HG03565 (cell line): ENCODE data around the gene DNAJA2.
A peak's percentile ranks its signal among the peaks of the same experiment; 100 is the strongest.
"Not testable (repeated sequence)": the region's sequence is repeated elsewhere in the genome, so short reads cannot be mapped to it uniquely, and the experiment has no call there.

Source experiments
- ATAC-seq: cut with Tn5 transposase; IDR thresholded peaks from one replicate; pipeline ENCODE4 v1.9.1; 2021; ENCODE audit warnings: mild to moderate bottlenecking, moderate library complexity; ENCODE audit not compliant: unreplicated experiment

The DNAJA2 gene

GRCh38 chr16:46973207-46973995, at the start of gene DNAJA2:
Gene DNAJA2, minus strand, starts transcription at chr16:46973674. Its CDS starts 102 bp downstream, at chr16:46973572.
- ATAC-seq = peak; percentile 59

GRCh38 chr16:47019568-47019967, 46.1 kb upstream of the DNAJA2 start:
- no peak for ATAC-seq

- peak; percentile 99 for ATAC-seq
These were observed 44.9 kb upstream of the DNAJA2 start for GRCh38 chr16:47018223-47018891.

GRCh38 chr16:47017636-47018035, 44.2 kb upstream of the DNAJA2 start:
- ATAC-seq = no peak

DNA sequence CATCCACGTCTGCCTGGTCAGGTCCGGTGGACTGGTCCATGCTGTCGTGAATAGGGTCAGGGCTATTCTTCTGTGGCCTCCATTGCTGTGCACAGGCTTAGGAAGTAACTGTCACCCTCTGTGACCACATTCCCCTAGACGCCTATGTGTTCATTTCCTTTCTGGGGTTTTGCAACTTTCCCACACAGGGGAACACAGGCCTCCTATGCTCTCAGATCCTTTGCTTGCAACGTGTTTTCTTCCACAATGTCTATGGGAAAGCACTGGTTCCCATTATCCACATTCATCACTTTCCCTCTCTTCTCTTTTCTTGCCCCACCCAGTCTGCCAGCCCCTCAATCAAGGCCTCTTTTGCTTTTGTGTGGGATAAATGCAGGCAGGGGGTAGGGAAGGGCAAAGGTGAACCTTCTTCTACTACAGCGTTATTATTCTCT, 43.2 kb upstream of the DNAJA2 start:
- peak; percentile 39 for ATAC-seq

GRCh38 chr16:47013910-47014309, 40.4 kb upstream of the DNAJA2 start:
- ATAC-seq = no peak

GRCh38 chr16:47013172-47013571, 39.7 kb upstream of the DNAJA2 start:
- ATAC-seq = no peak

DNA sequence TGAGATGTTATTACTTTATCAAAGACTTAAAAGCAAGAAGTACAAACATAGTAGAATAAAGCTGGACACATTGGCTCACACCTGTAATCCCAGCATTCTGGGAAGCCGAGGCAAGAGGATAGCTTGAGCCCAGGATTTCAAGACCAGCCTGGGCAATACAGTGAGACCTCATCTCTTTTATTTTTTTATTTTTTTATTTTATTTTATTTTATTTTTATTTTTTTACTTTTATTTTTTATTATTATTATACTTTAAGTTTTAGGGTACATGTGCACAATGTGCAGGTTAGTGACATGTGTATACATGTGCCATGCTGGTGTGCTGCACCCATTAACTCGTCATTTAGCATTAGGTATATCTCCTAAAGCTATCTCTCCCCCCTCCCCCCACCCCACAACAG, 37.3 kb upstream of the DNAJA2 start:
- ATAC-seq = not testable (repeated sequence)

DNA sequence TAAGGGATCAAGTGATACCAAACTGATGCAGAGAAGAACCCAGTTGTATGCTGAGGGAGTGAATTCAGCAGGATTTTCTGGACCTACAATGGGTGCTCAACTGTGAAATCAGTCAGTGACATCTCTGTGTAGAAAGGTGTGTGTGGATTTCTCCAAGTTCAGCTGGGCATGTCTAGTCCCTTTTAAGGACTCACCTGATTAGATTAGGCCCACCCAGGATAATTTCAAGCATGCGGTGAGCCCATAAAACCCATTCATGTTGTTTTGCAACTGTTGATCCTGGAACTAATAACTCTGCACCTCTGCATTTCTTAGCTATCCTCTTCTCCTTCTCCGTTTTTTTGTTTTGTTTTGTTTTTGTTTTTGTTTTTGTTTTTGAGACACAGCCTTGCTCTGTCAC, 35.1 kb upstream of the DNAJA2 start:
- no peak for ATAC-seq

DNA sequence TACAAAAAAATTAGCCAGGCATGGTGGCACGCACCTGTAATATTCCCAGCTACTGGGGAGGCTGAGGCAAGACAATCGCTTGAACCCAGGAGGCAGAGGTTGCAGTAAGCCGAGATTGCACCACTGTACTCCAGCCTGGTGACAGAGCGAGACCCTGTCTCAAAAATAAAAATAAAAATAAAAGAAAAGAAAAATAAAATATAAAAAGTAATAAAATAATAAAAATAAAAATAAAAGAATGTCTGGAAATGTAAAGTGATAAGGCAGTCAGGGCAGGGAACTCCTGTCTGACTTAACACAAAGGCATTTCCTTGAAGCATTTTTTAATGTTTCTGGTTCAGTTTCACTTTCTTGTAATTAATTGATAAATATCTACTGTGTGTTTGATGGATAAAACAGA, 34.7 kb upstream of the DNAJA2 start:
- ATAC-seq = no peak

DNA sequence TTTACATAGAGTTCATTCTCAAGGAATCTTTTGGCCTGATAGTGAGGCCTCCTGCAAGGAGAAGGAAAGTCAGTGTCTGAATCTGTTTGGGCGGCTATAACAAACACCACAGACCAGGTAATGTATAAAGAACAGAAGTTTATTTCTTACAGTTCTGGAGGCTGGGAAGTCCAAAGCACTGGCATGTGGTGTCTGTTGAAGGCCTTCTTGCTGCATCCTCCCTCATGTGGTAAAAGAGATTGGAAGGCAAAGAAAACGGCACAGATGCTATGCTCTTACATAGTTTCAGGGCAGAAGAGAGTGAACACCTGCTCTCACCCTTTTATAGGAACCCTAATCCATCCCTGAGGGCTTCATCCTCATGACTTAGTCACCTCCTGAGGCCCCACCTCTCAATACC, 31.2 kb upstream of the DNAJA2 start:
- ATAC-seq = no peak

DNA sequence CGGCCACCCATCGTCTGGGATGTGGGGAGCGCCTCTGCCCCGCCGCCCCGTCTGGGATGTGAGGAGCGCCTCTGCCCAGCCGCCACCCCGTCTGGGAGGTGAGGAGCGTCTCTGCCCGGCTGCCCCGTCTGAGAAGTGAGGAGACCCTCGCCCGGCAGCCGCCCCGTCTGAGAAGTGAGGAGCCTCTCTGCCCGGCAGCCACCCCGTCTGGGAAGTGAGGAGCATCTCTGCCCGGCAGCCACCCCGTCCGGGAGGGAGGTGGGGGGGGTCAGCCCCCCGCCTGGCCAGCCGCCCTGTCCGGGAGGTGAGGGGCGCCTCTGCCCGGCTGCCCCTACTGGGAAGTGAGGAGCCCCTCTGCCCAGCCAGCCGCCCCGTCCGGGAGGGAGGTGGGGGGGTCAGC, 26.6 kb upstream of the DNAJA2 start:
- not testable (repeated sequence) for ATAC-seq

DNA sequence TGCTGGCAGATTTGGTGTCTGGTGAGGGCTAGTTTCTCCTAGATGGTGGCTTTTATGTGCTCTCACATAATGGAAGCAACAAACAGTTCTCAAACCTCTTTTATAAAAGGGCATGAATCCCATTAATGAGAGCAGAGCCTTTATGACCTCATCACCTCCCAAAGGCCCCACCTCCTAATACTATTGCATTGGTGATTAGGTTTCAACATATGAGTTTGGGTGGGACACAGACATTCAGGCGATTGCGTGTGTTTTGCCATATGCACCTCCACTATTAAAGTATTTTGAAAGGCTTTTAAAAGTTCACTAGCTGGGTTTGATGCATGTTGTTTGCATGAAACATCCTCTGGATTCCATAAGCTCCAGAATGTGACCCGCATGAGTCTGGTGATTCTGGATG, 24.4 kb upstream of the DNAJA2 start:
- no peak for ATAC-seq

DNA sequence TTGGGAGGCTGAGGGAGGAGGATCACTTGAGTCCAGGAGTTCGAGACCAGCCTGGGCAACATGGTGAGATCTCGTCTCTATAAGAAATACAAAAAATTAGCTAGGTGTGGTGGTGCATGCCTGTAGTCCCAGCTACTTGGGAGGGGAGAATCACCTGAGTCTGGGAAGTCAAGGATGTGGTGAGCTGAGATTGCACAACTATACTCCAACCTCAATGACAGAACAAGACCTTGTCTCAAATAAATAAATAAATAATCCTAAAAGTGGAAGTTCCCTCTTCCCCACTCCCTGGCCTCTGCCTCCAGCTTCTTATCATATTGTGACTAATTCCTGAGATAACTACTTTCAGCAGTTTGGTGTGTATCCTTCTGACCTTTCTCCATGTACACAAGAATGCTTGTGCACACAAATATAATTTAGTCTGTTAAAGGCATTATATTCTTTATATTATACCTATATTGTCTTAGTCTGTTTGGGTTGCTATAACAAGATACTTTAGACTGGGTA, 23.5 kb upstream of the DNAJA2 start:
- no peak for ATAC-seq

- no peak for ATAC-seq
These were observed 22.9 kb upstream of the DNAJA2 start for GRCh38 chr16:46996391-46996790.

- ATAC-seq = no peak
These were observed 18.5 kb upstream of the DNAJA2 start for GRCh38 chr16:46991729-46992704.

- no peak for ATAC-seq
These were observed 13.4 kb upstream of the DNAJA2 start for GRCh38 chr16:46986896-46987295.

DNA sequence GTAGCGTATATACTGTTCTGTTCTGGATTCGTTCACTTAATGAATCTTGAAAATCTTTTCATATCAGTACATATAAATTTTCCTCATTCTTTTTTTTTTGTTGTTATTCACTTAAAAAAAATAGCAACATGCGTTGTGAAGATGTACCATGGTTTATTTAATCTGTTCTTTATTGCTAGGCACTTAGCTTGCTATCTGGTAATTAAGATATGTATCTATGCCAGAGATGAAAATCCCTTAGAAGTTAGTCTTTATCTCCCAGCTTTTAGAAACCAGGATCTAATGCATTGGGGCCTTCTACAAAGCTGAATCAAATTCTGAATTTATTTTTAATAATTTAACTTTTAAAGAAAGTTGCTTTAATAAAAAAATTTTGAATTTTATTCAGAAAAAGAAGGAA, 13.0 kb upstream of the DNAJA2 start:
- ATAC-seq = no peak

- peak; percentile 45 for ATAC-seq
These were observed 8.9 kb upstream of the DNAJA2 start for GRCh38 chr16:46982335-46982734.

DNA sequence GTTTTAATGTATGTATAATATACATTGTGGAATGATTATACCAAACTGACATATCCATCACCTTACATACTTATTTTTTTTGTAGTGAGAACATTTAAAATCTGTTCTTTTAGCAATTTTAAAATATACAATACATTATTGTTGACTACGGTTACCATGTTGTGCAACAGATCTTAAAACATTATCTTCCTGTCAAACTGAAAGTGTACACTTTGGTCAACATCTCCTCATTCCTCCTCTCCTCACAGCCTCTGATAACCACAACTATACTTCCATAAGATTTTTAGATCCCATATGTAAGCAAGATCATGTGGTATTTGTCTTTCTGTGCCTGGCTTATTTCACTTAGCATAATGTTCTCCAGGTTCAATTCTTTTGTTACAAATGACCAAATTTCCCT, 7.5 kb upstream of the DNAJA2 start:
- ATAC-seq = no peak

DNA sequence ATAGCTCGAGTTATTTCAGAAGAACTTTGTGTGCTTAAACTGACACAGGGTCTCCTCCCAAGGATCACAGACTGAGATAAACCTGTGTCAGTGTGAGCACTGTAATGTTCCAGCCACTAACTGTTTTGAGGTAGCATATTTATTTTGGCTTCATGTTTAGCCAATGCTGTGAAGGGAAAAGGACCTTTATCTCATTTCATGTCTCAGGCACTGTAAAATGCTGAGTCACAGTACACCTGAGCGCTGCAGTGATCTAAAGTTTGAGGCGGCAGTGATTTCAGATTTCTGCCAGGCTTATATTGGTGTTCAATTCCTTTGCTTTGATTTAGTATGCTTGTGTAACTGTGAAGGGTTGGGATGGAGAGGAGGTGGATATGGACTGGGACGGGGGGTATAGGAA, 3.1 kb upstream of the DNAJA2 start:
- no peak for ATAC-seq
